HFFc6 (cell line): Measurements from ENCODE around the gene LRP1-AS. TPM values are rescaled to one million over a fixed set of nuclear protein-coding genes. Genes with fewer than 3 reads are reported as not detected.

Experiments used
- DNase-seq: peaks from one replicate; pipeline ENCODE4 v3.0.0-alpha.2; 2018
- H3K27ac Mint-ChIP-seq: 2 replicates; pipeline ENCODE4 v1.8.0; 2020; ENCODE audit warnings: mild to moderate bottlenecking, mixed read lengths
- H3K27me3 Mint-ChIP-seq: 2 replicates; pipeline ENCODE4 v1.8.0; 2021; ENCODE audit warnings: mild to moderate bottlenecking, moderate library complexity, mixed read lengths; ENCODE audit not compliant: insufficient read depth
- H3K36me3 Mint-ChIP-seq: 2 replicates; pipeline ENCODE4 v1.8.0; 2021; ENCODE audit warnings: low read depth, mixed read lengths
- H3K4me1 Mint-ChIP-seq: 2 replicates; pipeline ENCODE4 v1.8.0; 2020; ENCODE audit warnings: low read depth, mixed read lengths
- H3K4me3 Mint-ChIP-seq: 2 replicates; pipeline ENCODE4 v1.8.0; 2020; ENCODE audit warnings: mild to moderate bottlenecking, moderate library complexity, mixed read lengths
- H3K9me3 Mint-ChIP-seq: 2 replicates; pipeline ENCODE4 v1.8.0; 2020; ENCODE audit warnings: mild to moderate bottlenecking, mixed read lengths
- CTCF ChIP-seq: fragments of 200-600 bp; sonication (generic); IDR thresholded peaks from 2 replicates; pipeline ENCODE4 v1.5.0; 2021; ENCODE audit warnings: antibody characterized with exemption, mild to moderate bottlenecking
- total RNA-seq, 6 experiments: library from RNA; stranded (reverse); fragmentation: NEBNext Ultra II Directional; extraction: Animal tissue kit (Norgen Biotek cat#: 25700); gene quantifications; 2 replicates in 1 of 6; 3 replicates in 5 of 6; pipeline ENCODE4 v1.2.3, GENCODE V29; 2021

Gene LRP1-AS
- total RNA-seq, 6 experiments from 2014 or later = not detected

GRCh38 chr12:57164966-57165625 is 17.7 kb upstream of the LRP1-AS start:
- Mint-ChIP-seq H3K27me3 (peaks cover 17% of the 10 kb centered on the region), H3K9me3 (no peaks in the 10 kb centered on the region), H3K4me3 (peak overlapping the region; percentile 25), H3K4me1 (peaks cover 59% of the 10 kb centered on the region), H3K36me3 (peaks cover 71% of the 10 kb centered on the region), H3K27ac (peak overlapping the region; percentile 92)
- TF ChIP-seq CTCF = no peak
- DNase-seq = no peak

GRCh38 chr12:57164454-57164853 is 17.0 kb upstream of the LRP1-AS start:
- Mint-ChIP-seq H3K4me3 (peak overlapping the region; percentile 25; the same call in 1 of the 2 replicates), H3K9me3 (no peaks in the 10 kb centered on the region), H3K4me1 (peaks cover 62% of the 10 kb centered on the region), H3K27me3 (peaks cover 17% of the 10 kb centered on the region), H3K36me3 (peaks cover 69% of the 10 kb centered on the region), H3K27ac (peak overlapping the region; percentile 92)
- no peak for DNase-seq
- TF ChIP-seq CTCF = no peak

GRCh38 chr12:57162553-57163125 is 15.2 kb upstream of the LRP1-AS start:
- no peak overlapping the region for H3K4me3 Mint-ChIP-seq
- peaks cover 64% of the 10 kb centered on the region for H3K36me3 Mint-ChIP-seq
- peak overlapping the region; percentile 73 for H3K27ac Mint-ChIP-seq
- no peaks in the 10 kb centered on the region for H3K9me3 Mint-ChIP-seq
- peaks cover 68% of the 10 kb centered on the region for H3K4me1 Mint-ChIP-seq
- no peak for TF ChIP-seq CTCF
- DNase-seq = no peak
- H3K27me3 Mint-ChIP-seq = peaks cover 15% of the 10 kb centered on the region

DNA sequence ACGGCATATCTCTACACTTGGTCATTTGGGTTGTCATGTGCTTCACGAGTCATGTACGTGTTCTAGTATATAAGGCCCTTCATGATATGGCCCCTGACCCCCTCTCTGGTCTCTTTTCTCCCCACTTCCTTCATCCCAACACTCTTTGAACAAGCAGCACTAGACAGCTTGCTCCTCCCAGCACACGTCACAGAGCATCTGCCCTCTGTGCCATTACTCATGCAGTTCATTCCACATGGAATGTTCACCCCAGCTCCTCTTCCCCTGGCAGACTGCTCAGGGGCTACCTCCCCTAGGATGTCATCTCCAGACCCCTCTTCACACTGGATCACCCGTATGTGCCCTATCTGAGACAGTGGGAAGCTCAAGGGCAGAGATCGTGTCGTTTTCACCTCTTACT is 14.1 kb upstream of the LRP1-AS start:
- peaks cover 66% of the 10 kb centered on the region for H3K36me3 Mint-ChIP-seq
- peak overlapping the region; percentile 73 for H3K27ac Mint-ChIP-seq
- no peak overlapping the region for H3K4me3 Mint-ChIP-seq
- TF ChIP-seq CTCF = no peak
- DNase-seq = peak; percentile 63
- peaks cover 57% of the 10 kb centered on the region for H3K4me1 Mint-ChIP-seq
- H3K27me3 Mint-ChIP-seq = peaks cover 14% of the 10 kb centered on the region
- H3K9me3 Mint-ChIP-seq = no peaks in the 10 kb centered on the region

- Mint-ChIP-seq H3K27ac (peak overlapping the region; percentile 73; the same call in 1 of the 2 replicates), H3K36me3 (peaks cover 59% of the 10 kb centered on the region), H3K4me1 (peaks cover 49% of the 10 kb centered on the region), H3K9me3 (no peaks in the 10 kb centered on the region), H3K27me3 (peaks cover 14% of the 10 kb centered on the region), H3K4me3 (no peak overlapping the region)
- DNase-seq = no peak
- no peak for TF ChIP-seq CTCF
These were observed 13.3 kb upstream of the LRP1-AS start for GRCh38 chr12:57160741-57161140.
